GM18868 (cell line): ENCODE results near the gene DPH7.
"Not testable (repeated sequence)": the region's sequence is repeated elsewhere in the genome, so short reads cannot be mapped to it uniquely, and the experiment has no call there.

ENCODE experiments used
- ATAC-seq: cut with Tn5 transposase; IDR thresholded peaks from one replicate; pipeline ENCODE4 v1.9.1; 2021; ENCODE audit warnings: mild to moderate bottlenecking, moderate library complexity; ENCODE audit not compliant: unreplicated experiment

Gene DPH7

DNA sequence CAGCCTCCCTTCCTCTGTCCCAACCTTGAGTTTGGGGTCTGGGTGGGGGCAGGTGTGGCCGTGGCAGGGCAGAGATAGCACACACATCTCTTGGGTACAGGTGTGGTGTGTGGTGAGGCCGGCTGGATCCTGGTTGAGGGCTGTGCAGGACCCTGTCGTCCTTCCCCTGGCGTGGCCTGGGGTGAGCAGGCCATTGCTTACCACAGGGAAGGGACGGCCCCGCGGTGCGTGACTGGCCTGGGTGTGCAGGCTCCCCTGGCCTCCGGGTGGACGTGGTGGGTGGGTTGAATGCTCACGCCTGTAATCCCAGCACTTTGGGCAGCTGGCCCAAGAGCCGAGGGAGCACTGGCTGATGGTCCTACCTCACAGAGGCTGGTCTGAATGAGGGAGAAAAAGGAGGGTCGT lies 28.0 kb upstream of the DPH7 start:
- ATAC-seq = no peak

DNA sequence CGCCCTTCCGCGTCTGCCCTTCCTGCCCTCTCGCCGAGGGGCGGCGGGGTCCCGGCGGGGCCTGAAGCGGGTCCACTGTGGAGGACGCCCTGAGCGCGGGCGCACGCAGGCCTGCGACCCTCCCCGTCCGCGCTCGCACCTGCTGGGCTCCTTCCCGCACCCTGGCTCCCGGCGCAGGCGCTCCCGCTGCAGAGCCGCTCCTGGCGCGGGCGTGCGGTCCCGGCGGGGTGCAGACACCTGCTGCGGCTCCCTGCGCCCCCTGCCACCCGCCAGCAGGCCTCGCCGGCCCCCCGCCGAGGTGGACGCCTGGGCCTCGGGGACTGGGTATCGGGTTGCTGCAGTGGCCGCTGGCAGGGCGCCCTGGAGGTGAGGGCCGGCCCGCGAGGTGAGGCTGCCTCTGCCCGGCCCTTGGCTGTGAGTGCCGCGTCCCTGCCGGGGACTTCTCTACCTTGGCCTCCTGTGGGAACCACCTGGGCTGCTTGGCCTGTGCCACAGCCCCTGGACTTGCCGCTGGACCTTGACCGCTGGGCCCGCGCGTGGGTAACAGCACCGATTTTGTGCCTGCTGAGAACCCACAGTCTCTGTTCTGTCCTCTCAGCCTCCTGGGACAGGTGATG lies 27.4 kb upstream of the DPH7 start:
- ATAC-seq = no peak

DNA sequence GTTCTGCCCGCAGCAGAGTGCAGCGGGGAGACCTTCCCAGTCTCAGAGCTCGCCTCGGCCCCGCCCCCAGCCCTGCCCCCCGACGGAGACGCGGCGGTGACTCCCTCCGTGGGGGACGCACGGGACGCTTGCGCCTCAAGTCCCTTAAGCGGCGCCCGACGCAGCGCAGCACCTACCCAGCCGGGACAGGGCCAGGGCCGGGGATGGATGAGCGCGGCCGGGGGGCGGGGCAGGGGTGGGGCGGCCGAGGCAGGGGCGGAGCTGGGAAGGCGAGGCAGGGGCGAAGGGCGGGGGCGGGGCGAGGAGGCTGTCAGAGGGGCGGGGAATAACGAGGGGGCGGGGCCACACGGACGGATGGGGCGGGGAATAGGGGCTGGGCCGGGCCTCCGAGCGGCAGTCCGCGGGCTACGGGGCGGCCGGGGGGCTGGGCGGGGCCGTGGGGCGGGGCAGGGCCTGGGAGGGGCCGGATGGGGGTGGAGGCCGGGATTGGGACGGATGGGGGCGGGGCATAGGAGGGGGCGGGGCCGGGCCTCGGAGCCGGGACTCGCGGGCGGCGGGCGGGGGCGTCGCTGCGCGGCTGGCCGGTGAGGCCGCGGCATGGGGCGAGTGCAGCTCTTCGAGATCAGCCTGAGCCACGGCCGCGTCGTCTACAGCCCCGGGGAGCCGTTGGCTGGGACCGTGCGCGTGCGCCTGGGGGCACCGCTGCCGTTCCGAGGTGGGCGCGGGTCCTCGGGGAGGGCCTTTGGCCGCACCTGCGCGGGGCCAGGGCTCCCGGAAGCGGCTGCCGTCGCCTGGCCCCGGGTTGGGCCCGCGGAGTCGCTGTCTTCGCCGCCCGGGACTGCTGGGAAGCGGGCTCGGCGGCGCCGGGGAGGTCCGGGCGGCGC lies 26.6 kb upstream of the DPH7 start, which contains the start of gene ARRDC1:
Gene ARRDC1, plus strand, starts transcription at position 566 of the 884 bp plus-strand sequence. Its CDS starts 32 bp downstream, at position 598.
- peak; percentile 83 for ATAC-seq

DNA sequence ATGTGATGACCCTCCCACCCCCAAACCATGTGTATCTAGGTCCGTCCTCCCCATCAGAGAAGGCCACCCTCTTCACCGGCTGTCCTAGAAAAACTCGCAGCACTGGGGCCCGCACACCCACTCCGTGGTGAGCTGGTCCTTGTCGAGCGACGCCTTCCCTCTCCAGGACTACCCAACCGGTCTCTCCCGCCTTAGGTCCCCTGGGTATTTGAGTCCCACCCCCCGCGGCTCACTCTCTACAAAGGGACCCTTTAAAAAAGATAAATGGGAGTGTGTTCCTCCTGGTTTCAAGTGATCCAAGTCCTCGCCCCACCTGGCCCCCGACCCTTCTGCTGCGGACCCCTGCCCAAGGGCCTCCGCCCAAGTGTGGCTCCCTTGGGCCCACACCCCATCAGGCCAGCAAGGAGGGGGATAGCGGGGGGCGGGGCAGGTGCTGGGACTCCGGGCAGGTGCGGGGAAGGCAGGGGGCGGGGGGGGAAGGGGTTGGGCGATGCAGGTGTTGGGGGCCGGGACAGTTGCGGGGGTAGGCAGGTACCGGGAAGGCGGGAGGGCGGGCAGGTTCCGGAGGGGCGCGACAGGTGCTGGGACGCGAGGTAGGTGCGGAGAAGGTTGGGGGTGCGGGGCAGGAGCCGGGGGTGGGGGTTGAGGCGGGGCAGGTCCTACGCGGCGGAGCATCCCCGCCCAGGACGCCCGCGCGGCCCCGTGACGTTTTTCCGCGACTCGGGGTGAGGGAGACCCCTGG lies 25.8 kb upstream of the DPH7 start:
- ATAC-seq = no peak

DNA sequence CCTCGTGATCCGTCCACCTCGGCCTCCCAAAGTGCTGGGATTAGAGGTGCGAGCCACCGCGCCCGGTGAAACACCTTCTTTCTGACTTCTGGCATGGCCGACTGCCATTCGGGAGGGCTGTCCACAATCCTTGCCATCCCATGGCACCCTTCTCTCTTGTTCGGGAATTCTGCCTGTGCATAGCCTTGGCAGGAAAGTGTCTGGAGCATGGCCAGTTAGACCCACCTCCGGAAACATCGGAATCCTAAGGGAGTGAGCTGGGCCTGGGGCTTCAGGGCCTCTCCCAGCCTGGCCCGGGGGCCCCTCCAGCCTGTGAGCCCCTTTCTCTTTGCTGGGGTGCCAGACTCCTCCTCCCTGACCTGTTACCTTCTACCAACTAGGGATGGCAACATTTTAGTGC lies 25.2 kb upstream of the DPH7 start:
- no peak for ATAC-seq

DNA sequence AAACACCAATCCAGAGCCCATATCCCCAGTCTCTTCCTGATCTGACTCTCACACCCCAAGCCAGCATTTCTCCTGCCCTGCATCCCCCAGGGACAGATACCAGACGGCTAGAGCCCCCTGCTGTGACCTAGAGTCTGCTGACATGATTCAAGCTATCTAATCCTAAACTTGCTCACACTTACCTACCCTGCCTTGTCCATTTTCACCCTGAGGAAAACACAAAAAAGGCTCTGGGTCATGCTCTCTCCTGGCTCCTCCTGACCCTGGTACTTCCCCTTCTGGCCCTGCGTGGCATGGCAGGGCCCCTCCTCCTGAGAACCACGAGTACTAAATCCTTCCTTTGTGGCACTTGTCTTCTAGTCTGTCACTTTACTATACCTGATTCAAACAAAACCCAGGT lies 23.9 kb upstream of the DPH7 start:
- no peak for ATAC-seq

DNA sequence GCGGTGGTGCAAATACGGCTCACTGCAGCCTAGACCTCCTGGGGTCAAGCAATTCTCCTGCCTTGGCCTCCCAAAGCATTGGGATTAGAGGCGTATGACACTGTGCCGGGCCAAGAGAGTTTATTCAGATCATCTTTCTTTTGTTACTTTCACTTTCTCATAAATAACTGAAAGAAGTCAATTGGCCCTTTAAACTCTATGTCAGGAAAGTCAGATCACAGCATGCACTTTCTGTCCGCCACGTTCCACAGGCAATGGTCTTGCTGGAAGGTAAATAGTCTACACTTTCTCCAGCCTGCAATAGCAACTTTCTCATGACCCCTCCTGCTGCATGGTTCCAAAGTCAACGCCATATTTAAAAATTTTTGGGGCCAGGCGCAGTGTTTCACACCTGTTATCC lies 20.2 kb upstream of the DPH7 start:
- no peak for ATAC-seq

DNA sequence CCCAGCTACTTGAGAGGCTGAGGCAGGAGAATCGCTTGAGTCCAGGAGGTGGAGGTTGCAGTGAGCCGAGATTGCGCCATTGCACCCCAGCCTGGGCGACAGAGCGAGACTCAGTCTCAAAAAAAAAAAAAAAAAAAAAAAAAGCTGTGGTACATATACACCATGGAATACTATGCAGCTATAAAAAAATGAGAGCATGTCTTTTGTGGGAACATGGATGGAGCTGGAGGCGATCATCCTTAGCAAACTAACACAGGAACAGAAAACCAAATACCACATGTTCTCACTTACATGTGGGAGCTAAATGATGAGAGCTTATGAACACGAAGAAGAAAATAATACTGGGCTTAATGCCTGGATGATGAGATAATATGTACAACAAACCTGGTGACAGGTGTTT lies 17.9 kb upstream of the DPH7 start:
- ATAC-seq = not testable (repeated sequence)

DNA sequence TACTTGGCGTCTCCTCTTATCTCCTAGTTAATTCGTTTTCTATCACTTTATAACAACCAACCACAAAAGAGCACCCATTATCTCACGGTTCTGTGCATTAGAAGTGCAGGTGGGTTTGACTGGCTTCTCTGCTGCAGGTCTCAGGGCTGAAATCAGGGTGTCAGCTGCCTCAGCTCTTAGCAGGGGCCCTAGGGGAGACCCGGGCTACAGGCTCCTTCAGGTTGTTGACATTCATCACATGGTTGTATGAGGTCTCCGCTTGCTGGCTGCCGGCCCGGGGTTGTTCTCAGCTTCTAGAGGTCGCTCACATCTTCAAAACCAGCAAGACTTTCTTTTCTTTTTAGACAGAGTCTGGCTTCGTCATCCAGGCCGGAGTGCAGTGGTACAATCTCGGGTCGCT lies 14.5 kb upstream of the DPH7 start:
- no peak for ATAC-seq

DNA sequence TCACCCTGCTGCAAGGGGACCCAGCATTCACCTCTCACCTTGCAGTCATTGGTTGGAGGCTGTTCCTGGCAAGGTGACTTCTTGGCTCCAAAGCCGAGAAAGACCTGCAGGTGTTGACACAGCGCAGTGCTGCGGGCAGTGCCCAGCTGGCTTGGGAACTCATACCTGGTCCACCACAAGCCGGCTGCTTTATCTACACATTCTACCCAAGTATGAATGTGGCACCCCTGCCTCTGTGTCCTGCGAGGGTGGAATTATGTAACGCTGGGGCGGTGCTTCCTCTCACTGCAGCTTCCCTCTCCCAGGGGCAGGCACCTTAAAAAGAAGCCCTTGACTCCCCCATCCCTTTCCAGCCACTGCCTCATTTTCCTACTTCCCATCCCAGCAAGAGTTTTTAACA lies 14.0 kb upstream of the DPH7 start:
- ATAC-seq = no peak

DNA sequence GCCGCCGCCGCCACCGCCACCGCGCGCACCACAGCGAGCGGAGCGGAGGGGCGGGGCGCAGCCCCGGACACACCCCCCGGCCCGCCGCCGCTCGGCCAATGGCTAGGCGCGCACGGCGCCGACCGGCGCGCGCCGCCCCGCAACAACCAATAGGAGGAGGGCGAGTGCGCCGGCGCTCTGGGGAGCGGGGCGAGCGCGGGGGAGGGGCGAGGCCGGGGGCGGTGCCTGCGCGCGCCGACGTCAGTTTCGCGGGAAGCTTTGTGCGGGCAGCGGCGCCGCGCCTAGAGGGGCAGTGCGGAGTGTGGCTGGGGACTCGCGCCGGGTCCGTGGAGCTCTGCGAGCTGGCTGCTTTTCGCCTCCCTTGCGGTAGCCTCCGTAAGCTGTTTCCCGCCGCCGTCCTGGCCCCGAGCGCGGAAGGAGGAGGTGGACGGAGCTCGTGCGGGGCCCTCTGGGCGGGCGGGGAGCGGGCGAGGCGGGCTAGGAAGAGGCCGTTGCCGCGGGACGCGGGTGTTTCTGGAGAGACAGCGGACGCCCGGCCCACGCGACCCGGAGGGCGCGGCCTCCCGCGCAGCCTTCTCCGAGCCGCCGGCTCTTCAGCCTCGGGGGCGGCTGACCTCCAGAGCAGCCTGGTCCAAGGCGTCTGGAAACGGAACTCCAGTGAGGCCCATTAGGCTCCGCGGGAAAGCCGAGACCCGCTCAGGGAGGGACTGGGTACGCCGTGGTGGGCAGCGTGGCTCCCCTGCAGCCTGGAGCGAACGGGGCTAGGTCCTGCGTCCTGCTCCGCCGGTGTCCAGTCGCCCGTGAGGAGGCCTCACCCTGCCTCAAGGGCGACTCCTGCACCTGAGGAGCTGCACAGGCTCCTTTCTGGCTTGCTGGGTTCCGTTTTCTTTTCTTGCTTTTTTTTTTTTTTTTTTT lies 12.0 kb upstream of the DPH7 start, which contains the start of gene ZMYND19:
Gene ZMYND19, minus strand, starts transcription at position 44 of the 915 bp plus-strand sequence. CDS start 249 bp downstream, outside the sequence.
- peak; percentile 91 for ATAC-seq

DNA sequence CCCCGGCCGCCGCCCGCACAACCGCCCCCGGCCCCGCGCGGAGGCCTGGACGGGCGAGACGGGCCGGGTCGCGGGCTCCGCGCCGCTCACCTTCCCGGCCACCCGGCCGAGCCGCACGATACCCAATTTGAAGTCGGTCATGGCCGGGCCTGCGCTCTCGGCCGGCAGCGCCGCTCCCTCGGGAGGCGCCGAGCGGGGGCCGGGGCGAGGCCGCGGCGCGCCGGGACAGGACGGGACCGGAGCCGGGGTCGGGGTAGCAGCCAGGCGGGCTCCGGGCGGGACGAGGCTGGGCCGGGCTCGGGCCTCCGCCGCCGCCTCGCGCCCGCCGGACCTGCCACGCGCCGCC lies 11.4 kb upstream of the DPH7 start:
- no peak for ATAC-seq

DNA sequence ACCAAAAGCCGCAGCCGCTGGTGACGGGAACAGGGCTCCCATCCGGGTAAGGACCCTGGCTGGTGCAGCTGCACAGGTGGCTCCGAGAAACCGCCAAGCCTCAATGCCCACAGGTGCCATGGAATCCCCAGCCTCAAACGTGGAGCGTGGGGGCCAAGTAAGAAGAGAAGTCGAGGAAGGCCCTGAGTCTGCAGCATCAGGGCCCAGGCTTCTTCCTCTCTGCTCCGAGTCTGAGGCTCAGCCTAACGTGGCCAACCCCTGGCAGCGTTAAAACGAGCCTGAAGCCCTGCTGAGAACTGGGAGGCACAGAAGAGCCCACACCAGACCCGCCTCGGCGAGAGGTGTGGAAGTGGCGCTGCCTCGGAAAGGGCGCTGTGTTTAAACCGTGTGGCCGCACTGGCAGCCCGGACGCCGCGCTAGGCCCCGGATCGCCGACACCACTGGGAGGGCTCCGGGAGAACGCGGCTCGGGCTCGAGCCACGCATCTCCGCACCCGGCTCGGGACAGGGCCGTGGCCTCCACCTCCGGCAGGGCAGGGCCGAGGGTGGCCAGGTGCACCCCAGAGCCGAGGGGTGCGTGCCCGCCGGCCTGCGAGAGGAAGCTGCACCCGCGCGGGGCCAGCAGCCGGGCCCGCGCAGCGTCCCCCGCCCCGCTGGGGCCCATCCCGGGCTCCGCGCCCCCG lies 10.9 kb upstream of the DPH7 start:
- ATAC-seq = peak; percentile 9

DNA sequence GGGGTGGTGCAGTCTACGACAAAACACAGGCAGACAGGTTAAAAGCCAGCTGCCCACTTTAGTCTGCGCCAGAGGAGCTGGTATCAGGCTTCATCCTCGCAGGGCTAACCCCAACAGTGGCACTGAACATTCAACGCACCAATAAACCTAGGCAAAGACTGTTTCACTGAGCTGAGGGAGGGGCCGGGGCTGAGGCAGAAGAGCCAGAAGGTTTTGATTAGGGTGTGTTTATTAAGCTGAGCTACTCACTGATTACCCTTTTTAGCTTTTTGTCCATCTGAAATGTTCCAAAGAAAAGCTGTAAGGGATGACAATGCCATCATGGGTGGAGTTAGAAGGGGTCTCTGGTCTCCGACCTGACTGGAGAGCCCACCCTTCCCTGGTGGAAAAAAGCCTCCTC lies 10.2 kb upstream of the DPH7 start:
- ATAC-seq = no peak

DNA sequence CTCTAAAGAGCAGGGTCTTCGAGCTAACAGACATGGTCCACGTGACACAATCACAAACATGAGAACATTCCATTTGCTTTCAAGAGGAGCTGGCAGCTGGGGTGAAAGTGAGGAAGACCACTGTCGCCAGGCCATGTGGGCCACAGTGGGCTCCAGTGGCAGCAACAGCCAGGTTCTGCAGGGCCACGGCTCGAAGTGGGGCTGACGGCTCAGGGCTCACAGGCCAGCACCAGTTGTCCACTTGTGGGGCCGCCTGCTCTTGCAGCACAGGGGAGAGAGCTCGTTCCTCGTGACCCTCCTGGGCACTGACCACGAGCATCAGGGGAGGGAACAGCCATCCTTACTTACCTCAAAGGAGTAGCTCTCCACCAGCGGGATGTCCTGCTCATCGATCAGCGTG lies 9.6 kb upstream of the DPH7 start:
- no peak for ATAC-seq

DNA sequence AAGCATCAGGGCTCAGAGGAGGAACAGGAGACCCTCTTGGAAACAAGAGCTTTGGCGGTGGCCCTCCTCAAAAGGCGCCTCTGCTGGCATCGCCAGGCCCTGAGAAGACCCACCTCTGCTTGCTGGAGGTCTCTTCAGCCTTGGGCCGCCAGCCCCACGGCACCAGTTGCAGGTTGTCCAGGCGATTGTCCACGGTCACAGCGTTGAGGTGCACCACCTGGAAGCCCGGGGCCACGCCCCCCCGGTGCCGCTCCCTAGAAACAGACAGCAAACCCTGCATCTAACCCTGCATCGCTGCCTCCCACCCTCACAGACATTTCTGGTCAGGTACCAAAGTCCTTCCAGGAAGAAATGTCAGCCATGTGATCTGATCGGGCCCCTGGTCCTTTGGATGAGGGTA lies 8.1 kb upstream of the DPH7 start:
- ATAC-seq = no peak

DNA sequence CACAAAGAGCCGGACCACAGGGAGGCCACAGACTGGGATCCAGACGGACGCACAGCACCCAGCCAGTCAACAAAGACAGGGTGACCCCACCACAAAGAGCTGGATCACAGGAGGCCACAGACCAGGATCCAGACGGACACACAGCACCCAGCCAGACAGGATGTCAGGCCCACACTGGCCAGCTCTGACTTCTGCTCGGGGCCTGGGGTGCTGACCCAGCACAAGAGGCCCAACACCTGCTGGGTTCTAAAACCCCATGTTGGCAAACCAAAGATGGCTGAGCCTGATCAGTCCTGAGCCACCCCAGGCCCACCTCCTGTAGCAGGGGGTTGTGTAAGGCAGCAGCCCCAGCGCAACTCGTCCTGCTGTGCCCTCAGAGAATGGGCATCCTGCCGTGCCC lies 5.2 kb upstream of the DPH7 start:
- no peak for ATAC-seq

DNA sequence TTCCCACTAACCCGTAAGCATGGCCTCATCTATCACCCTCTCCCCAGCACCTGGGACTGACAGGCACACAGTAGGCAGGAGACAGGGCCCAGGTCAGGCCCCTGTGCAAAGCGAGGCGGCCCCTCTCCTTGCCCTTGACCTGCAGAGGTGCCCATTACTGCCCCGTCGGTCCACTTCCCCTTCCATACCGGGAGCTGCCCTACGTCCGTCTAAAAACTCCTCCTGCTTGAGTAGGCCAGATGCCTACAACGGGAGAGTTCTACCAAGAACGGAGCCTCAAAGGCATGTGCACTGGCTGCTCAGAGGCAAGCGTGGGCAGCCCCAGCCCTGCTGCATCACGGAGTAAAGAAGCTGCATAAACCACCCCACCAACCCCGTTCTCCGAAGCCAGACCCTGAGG lies 4.6 kb upstream of the DPH7 start:
- ATAC-seq = no peak

DNA sequence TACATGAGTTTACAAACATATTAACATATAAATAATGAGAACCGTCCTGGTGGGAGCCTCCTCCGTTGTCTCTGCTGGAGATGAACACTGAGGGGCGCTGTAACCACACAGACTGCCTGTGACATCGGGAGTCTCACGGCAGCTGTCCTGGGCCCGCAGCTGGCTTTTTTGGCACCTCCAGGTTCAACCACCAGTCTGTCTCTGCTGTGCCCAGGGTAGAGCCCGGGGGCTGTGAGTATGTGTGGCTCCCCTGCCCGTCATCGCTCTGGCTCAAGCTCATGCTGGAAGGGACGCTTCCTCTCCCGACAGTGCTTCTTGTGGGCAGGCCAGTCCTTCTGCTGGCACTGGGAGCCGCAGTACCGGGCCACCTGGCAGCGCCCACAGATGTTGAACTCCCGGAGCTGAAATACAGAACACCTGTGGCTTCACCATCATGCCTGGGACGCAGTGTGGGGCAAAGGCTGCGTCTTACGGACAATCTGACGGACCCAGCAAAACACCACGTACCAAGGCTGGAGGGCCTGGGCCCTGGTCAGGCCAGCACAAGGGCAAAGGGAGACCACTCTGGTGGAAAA lies 3.6 kb upstream of the DPH7 start:
- no peak for ATAC-seq
